HCT116 (cell line): ENCODE results near the gene RBM20. TPM values are rescaled to one million over a fixed set of nuclear protein-coding genes. Genes with fewer than 3 reads are reported as not detected.
"Not testable (repeated sequence)": the region's sequence is repeated elsewhere in the genome, so short reads cannot be mapped to it uniquely, and the experiment has no call there.

Source experiments
- ATAC-seq: fragments of 200-7000 bp; cut with Tn5 transposase; 2 replicates; pipeline ENCODE4 v1.9.1; 2020; ENCODE audit warnings: mild to moderate bottlenecking, moderate library complexity
- BruUV-seq: library from RNA; stranded (reverse); fragments of 400-500 nt; replicated peaks from 2 replicates; lab custom pipeline; 2021; lab: Mats Ljungman, UMichigan
- CTCF ChIA-PET: fragments of 300-600 bp; sonication (Branson Sonifier 250); formaldehyde crosslinking; loops from one replicate; lab custom pipeline; 2021; ENCODE audit warnings: antibody characterized with exemption; lab: Charles Lee
- POLR2A ChIA-PET: fragments of 300-600, 350-600 bp; sonication (Branson Sonifier 250); formaldehyde crosslinking; loops from one replicate; lab custom pipeline; 2021; ENCODE audit warnings: antibody characterized with exemption; lab: Charles Lee
- RAD21 ChIA-PET, 2 experiments: fragments of 300-600 bp; sonication (Branson Sonifier 250); formaldehyde crosslinking; loops; one replicate each; lab custom pipeline; 2023; ENCODE audit warnings: low total read pairs in 2 of 2; ENCODE audit not compliant: uncharacterized antibody in 2 of 2, unreplicated experiment in 2 of 2, low non-redundant PET in 1 of 2; lab: Charles Lee
- DNase-seq: peaks from one replicate; pipeline ENCODE4 v3.0.0-alpha.2; 2010; ENCODE audit warnings: low read depth, low spot score
- H2AFZ ChIP-seq: fragments of 200-600 bp; shearing (Covaris generic), sonication (generic); 2 replicates; pipeline ENCODE4 v1.6.1; 2017; ENCODE audit warnings: low read depth, mixed run types, mixed read lengths, antibody characterized with exemption, low read length; ENCODE audit not compliant: poor library complexity, severe bottlenecking
- H3K27ac ChIP-seq: 2 replicates; pipeline ENCODE4 v1.5.1; 2012; ENCODE audit warnings: low read depth, low read length
- H3K27me3 ChIP-seq: fragments of 200-600 bp; sonication (generic); 2 replicates; pipeline ENCODE4 v1.6.1; 2016; ENCODE audit warnings: mixed run types, low read length, mixed read lengths; ENCODE audit not compliant: insufficient read depth
- H3K36me3 ChIP-seq, 2 experiments: fragments of 200-500 bp in 1 of 2; fragments of 200-600 bp in 1 of 2; sonication (Bioruptor generic) in 1 of 2; sonication (generic) in 1 of 2; 2 replicates each; pipeline versions ENCODE4 v1.5.1 to v1.6.1; 2014 to 2016; ENCODE audit warnings: low read length in 2 of 2, inconsistent platforms in 1 of 2, mixed read lengths in 1 of 2, mixed run types in 1 of 2; ENCODE audit not compliant: insufficient read depth in 2 of 2, control insufficient read depth in 1 of 2
- H3K4me1 ChIP-seq, 2 experiments: fragments of 200-600 bp in 1 of 2; sonication (generic) in 1 of 2; 2 replicates each; pipeline versions ENCODE4 v1.5.1 to v1.6.1; 2012 to 2017; ENCODE audit warnings: low read length in 2 of 2, inconsistent platforms in 1 of 2, mild to moderate bottlenecking in 1 of 2, mixed read lengths in 1 of 2, mixed run types in 1 of 2, moderate library complexity in 1 of 2; ENCODE audit not compliant: insufficient read depth in 2 of 2, control insufficient read depth in 1 of 2
- H3K4me2 ChIP-seq: fragments of 200-600 bp; sonication (generic); 2 replicates; pipeline ENCODE4 v1.6.1; 2017; ENCODE audit warnings: mixed run types, low read length, mixed read lengths
- H3K4me3 ChIP-seq, 2 experiments: fragments of 200-600 bp in 1 of 2; sonication (generic) in 1 of 2; replicated peaks in 1 of 2; 2 replicates each; pipeline ENCODE4 v1.5.1; 2011 to 2016; ENCODE audit warnings: low read length in 2 of 2, control low read depth in 1 of 2, low read depth in 1 of 2, mild to moderate bottlenecking in 1 of 2, mixed read lengths in 1 of 2, mixed run types in 1 of 2
- H3K79me2 ChIP-seq: fragments of 200-600 bp; sonication (generic); 2 replicates; pipeline ENCODE4 v1.6.1; 2017; ENCODE audit warnings: mild to moderate bottlenecking, mixed run types, low read length, moderate library complexity, mixed read lengths; ENCODE audit not compliant: insufficient read depth
- H3K9ac ChIP-seq: fragments of 200-600 bp; sonication (generic); 2 replicates; pipeline ENCODE4 v1.6.1; 2016; ENCODE audit warnings: low read length, mixed read lengths
- H3K9me2 ChIP-seq: fragments of 200-600 bp; sonication (generic), shearing (Covaris generic); 2 replicates; pipeline ENCODE4 v1.6.1; 2017; ENCODE audit warnings: mixed run types, mild to moderate bottlenecking, moderate library complexity; ENCODE audit not compliant: insufficient read depth
- H3K9me3 ChIP-seq, 2 experiments: fragments of 200-500 bp in 1 of 2; fragments of 200-600 bp in 1 of 2; sonication (Bioruptor generic) in 1 of 2; sonication (generic) in 1 of 2; 2 replicates each; pipeline ENCODE4 v1.6.1; 2014 to 2017; ENCODE audit warnings: low read length in 2 of 2, mixed read lengths in 2 of 2, inconsistent platforms in 1 of 2, low read depth in 1 of 2, mild to moderate bottlenecking in 1 of 2, mixed run types in 1 of 2, moderate library complexity in 1 of 2; ENCODE audit not compliant: control insufficient read depth in 1 of 2, insufficient read depth in 1 of 2
- H4K20me1 ChIP-seq: fragments of 200-600 bp; sonication (generic), shearing (Covaris generic); 2 replicates; pipeline ENCODE4 v1.6.1; 2017; ENCODE audit warnings: mixed run types, mild to moderate bottlenecking, moderate library complexity; ENCODE audit not compliant: insufficient read depth
- ELF1 ChIP-seq: IDR thresholded peaks from 2 replicates; pipeline ENCODE4 v1.6.1; 2012; ENCODE audit warnings: low read depth, borderline replicate concordance
- EZH2 ChIP-seq: fragments of 200-600 bp; sonication (generic); IDR thresholded peaks from 2 replicates; pipeline ENCODE4 v1.6.1; 2017; ENCODE audit warnings: antibody characterized with exemption, mixed run types
- EZH2phosphoT487 ChIP-seq: fragments of 200-600 bp; IDR thresholded peaks from 2 replicates; pipeline ENCODE4 v1.6.1; 2018; ENCODE audit warnings: antibody characterized with exemption, borderline replicate concordance
- FOSL1 ChIP-seq: IDR thresholded peaks from 2 replicates; pipeline ENCODE4 v1.6.1; 2012; ENCODE audit warnings: low read depth
- JUND ChIP-seq: IDR thresholded peaks from 2 replicates; pipeline ENCODE4 v1.6.1; 2012
- POLR2AphosphoS5 ChIP-seq: IDR thresholded peaks from 2 replicates; pipeline ENCODE4 v1.6.1; 2011; ENCODE audit warnings: mild to moderate bottlenecking, low read depth, low read length, moderate library complexity
- SRF ChIP-seq: IDR thresholded peaks from 2 replicates; pipeline ENCODE4 v1.6.1; 2012; ENCODE audit warnings: low read depth
- TCF7L2 ChIP-seq: IDR thresholded peaks from 2 replicates; pipeline ENCODE4 v1.7.0; 2011; ENCODE audit warnings: borderline replicate concordance, inconsistent platforms; ENCODE audit not compliant: insufficient read depth, insufficient read length; ENCODE audit errors: extremely low read depth
- YY1 ChIP-seq: IDR thresholded peaks from 2 replicates; pipeline ENCODE4 v1.6.1; 2011; ENCODE audit warnings: low read length, low read depth, moderate library complexity, mild to moderate bottlenecking; ENCODE audit not compliant: insufficient replicate concordance; ENCODE audit errors: extremely low read depth
- ZFX ChIP-seq: fragments of 450-650 bp; IDR thresholded peaks from 2 replicates; pipeline ENCODE4 v1.6.1; 2017
- ZNF274 ChIP-seq: fragments of 200-500 bp; sonication (Bioruptor generic); IDR thresholded peaks from 2 replicates; pipeline ENCODE4 v1.6.1; 2014; ENCODE audit warnings: mild to moderate bottlenecking, low read depth, low read length, inconsistent platforms
- intact Hi-C: fragments of 100-400 bp; cut with micrococcal nuclease; formaldehyde crosslinking; loops from 2 replicates; pipeline ENCODE4 v1.10.0; 2022
- total RNA-seq: library from RNA; stranded (reverse); gene quantifications from one replicate; pipeline ENCODE4 v1.2.1, GENCODE V29; 2021; ENCODE audit not compliant: unreplicated experiment
- TF ChIP-seq, protein P1 (sequence below), 3 experiments: fragments of 200-600 bp in 1 of 3; sonication (generic) in 1 of 3; IDR thresholded peaks in 2 of 3; conservative IDR thresholded peaks in 1 of 3; 2 replicates each; pipeline ENCODE4 v1.5.1; 2012 to 2017; ENCODE audit warnings: low read depth in 2 of 3, low read length in 2 of 3, antibody characterized with exemption in 1 of 3, borderline replicate concordance in 1 of 3, control low read depth in 1 of 3, mild to moderate bottlenecking in 1 of 3, mixed read lengths in 1 of 3, mixed run types in 1 of 3, moderate library complexity in 1 of 3; ENCODE audit not compliant: insufficient read depth in 1 of 3
- TF ChIP-seq, protein P2 (sequence below): IDR thresholded peaks from 2 replicates; pipeline ENCODE4 v1.6.1; 2012; ENCODE audit warnings: low read depth
- TF ChIP-seq, protein P3 (sequence below): IDR thresholded peaks from 2 replicates; pipeline ENCODE4 v1.6.1; 2012

RBM20 gene
- total RNA-seq, 1 experiment from 2014 or later: 2.0 TPM

DNA sequence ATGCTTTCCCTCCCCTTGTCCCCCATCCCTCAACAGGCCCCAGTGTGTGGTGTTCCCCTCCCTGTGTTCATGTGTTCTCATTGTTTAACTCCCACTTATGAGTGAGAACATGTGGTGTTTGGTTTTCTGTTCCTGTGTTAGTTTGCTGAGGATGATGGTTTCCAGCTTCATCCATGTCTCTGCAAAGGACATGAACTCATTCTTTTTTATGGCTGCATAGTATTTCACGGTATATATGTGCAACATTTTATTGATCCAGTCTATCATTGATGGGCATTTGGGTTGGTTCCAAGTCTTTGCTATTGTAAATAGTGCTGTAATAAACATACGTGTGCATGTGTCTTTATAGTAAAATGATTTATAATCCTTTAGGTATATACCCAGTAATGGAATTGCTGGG is 83.6 kb downstream of the RBM20 start:
- ATAC-seq, intact Hi-C loops, H3K4me3 ChIP-seq, RAD21 ChIA-PET, H3K27ac ChIP-seq, BruUV-seq, H3K9me3 ChIP-seq, H3K4me2 ChIP-seq, H3K9ac ChIP-seq, H3K79me2 ChIP-seq, CTCF ChIA-PET, H3K36me3 ChIP-seq, H2AFZ ChIP-seq, H4K20me1 ChIP-seq, H3K9me2 ChIP-seq, H3K4me1 ChIP-seq, DNase-seq, POLR2A ChIA-PET: not testable (repeated sequence)
- H3K27me3 ChIP-seq: peaks cover 25% of the 10 kb centered on the region

DNA sequence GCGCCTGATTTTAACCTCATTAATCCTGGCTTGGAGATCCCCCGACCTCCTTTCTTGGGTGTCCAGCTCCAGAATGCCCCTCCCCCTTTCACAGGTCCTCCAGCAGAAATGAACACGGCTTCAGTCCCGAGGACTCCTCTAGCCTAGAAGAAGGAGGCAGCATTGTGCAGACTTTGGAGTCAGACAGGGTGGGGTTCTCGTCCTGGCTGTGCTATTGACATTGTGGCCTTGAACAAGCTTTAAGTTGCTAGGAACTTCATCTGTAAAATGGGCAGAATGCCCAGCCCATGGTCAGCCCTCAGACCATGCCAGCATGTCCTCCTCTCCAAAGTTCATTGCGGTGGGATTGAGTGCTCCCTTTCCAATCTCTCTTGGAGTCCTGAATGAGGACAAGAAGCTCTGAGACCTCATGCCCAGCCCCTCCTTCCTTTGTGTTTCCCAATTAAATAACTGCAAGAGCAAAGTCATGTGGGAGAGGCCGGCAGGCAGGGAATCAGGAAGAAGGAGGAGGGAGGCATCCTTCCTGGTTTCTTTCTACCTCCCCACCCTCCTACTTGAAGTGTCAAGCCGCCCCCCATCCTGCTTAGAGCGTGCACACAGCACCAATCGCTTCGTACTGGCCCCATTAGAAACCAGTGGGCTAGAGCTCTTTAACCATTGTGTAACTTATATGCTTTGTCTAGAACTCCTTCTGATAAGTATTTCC is 86.4 kb downstream of the RBM20 start:
- CTCF ChIA-PET: interaction anchor here (0.6 kb wide), 1 partner anchor 426 kb away, joined by 3 read pairs; the partner anchor contains the start of gene SMNDC1
- Histone ChIP-seq H3K27ac (no peak overlapping the region), H3K9ac (no peak overlapping the region), H3K9me2 (no peaks in the 10 kb centered on the region), H3K36me3 (no peaks in the 10 kb centered on the region), H2AFZ (no peak overlapping the region), H3K4me2 (no peak overlapping the region), H3K4me1 (no peaks in the 10 kb centered on the region), H3K27me3 (peaks cover 38% of the 10 kb centered on the region), H3K9me3 (no peaks in the 10 kb centered on the region), H3K4me3 (no peak overlapping the region), H3K79me2 (no peaks in the 10 kb centered on the region), H4K20me1 (no peaks in the 10 kb centered on the region)
- BruUV-seq: no TSS peak
- ATAC-seq (no peak), DNase-seq (no peak)
- RAD21 ChIA-PET: interaction anchor here in 1 of 2 experiments (0.7 kb wide), 1 partner anchor 161 kb away, joined by 3 read pairs; no protein-coding TSS in a partner anchor
- intact Hi-C loops: no loop called here
- POLR2A ChIA-PET: no interaction called here
- no peak for TF ChIP-seq SRF
- TF ChIP-seq ELF1: no peak
- TF ChIP-seq FOSL1: no peak
- no peak for TF ChIP-seq TCF7L2
- TF ChIP-seq EZH2phosphoT487: no peak
- TF ChIP-seq, protein P1, sequence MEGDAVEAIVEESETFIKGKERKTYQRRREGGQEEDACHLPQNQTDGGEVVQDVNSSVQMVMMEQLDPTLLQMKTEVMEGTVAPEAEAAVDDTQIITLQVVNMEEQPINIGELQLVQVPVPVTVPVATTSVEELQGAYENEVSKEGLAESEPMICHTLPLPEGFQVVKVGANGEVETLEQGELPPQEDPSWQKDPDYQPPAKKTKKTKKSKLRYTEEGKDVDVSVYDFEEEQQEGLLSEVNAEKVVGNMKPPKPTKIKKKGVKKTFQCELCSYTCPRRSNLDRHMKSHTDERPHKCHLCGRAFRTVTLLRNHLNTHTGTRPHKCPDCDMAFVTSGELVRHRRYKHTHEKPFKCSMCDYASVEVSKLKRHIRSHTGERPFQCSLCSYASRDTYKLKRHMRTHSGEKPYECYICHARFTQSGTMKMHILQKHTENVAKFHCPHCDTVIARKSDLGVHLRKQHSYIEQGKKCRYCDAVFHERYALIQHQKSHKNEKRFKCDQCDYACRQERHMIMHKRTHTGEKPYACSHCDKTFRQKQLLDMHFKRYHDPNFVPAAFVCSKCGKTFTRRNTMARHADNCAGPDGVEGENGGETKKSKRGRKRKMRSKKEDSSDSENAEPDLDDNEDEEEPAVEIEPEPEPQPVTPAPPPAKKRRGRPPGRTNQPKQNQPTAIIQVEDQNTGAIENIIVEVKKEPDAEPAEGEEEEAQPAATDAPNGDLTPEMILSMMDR (IDR thresholded peaks at IDR 0.05 in 2 of 3, conservative IDR thresholded peaks at IDR 0.05 in 1 of 3; ENCODE audit: borderline replicate concordance in 1 of 3, insufficient read depth in 1 of 3, low read depth in 2 of 3, low read length in 2 of 3): no peak
- TF ChIP-seq, protein P2, sequence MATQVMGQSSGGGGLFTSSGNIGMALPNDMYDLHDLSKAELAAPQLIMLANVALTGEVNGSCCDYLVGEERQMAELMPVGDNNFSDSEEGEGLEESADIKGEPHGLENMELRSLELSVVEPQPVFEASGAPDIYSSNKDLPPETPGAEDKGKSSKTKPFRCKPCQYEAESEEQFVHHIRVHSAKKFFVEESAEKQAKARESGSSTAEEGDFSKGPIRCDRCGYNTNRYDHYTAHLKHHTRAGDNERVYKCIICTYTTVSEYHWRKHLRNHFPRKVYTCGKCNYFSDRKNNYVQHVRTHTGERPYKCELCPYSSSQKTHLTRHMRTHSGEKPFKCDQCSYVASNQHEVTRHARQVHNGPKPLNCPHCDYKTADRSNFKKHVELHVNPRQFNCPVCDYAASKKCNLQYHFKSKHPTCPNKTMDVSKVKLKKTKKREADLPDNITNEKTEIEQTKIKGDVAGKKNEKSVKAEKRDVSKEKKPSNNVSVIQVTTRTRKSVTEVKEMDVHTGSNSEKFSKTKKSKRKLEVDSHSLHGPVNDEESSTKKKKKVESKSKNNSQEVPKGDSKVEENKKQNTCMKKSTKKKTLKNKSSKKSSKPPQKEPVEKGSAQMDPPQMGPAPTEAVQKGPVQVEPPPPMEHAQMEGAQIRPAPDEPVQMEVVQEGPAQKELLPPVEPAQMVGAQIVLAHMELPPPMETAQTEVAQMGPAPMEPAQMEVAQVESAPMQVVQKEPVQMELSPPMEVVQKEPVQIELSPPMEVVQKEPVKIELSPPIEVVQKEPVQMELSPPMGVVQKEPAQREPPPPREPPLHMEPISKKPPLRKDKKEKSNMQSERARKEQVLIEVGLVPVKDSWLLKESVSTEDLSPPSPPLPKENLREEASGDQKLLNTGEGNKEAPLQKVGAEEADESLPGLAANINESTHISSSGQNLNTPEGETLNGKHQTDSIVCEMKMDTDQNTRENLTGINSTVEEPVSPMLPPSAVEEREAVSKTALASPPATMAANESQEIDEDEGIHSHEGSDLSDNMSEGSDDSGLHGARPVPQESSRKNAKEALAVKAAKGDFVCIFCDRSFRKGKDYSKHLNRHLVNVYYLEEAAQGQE: no peak
- no peak for TF ChIP-seq ZFX
- TF ChIP-seq YY1: no peak
- no peak for TF ChIP-seq EZH2
- no peak for TF ChIP-seq ZNF274
- TF ChIP-seq, protein P3, sequence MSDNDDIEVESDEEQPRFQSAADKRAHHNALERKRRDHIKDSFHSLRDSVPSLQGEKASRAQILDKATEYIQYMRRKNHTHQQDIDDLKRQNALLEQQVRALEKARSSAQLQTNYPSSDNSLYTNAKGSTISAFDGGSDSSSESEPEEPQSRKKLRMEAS: no peak
- TF ChIP-seq JUND: no peak
- TF ChIP-seq POLR2AphosphoS5: no peak
